Astrocyte (in vitro differentiated cells and primary cell): ENCODE measurements around the gene MYB. TPM values are rescaled to one million over a fixed set of nuclear protein-coding genes. Genes with fewer than 3 reads are reported as not detected.

Experiments
- DNase-seq: peaks from one replicate; pipeline ENCODE4 v3.0.0-alpha.2; 2010; ENCODE audit warnings: low read depth
- FAIRE-seq: peaks from 2 replicates; lab custom pipeline; 2011; peaks lifted over from hg19 to GRCh38; lab: Jason Lieb, UNC
- H2AFZ ChIP-seq: 2 replicates; pipeline ENCODE4 v1.6.0; 2012; ENCODE audit warnings: low read depth, low read length, inconsistent platforms
- H3K27ac ChIP-seq: 2 replicates; pipeline ENCODE4 v1.5.1; 2011; ENCODE audit warnings: low read depth, low read length, inconsistent platforms
- H3K27me3 ChIP-seq: 2 replicates; pipeline ENCODE4 v1.6.0; 2011; ENCODE audit warnings: low read length, inconsistent platforms; ENCODE audit not compliant: insufficient read depth
- H3K36me3 ChIP-seq: 2 replicates; pipeline ENCODE4 v1.5.1; 2011; ENCODE audit warnings: low read length, inconsistent platforms; ENCODE audit not compliant: insufficient read depth
- H3K4me1 ChIP-seq: 2 replicates; pipeline ENCODE4 v1.5.1; 2011; ENCODE audit warnings: low read length, inconsistent platforms; ENCODE audit not compliant: insufficient read depth
- H3K4me2 ChIP-seq: 2 replicates; pipeline ENCODE4 v1.6.0; 2012; ENCODE audit warnings: low read length, inconsistent platforms
- H3K4me3 ChIP-seq: 2 replicates; pipeline ENCODE4 v1.5.1; 2011; ENCODE audit warnings: low read depth, mild to moderate bottlenecking, low read length, inconsistent platforms; ENCODE audit not compliant: insufficient read depth
- H3K79me2 ChIP-seq: 2 replicates; pipeline ENCODE4 v1.6.0; 2012; ENCODE audit warnings: mild to moderate bottlenecking, low read length, inconsistent platforms; ENCODE audit not compliant: insufficient read depth
- H3K9ac ChIP-seq: 2 replicates; pipeline ENCODE4 v1.6.0; 2012; ENCODE audit warnings: mild to moderate bottlenecking, low read length, inconsistent platforms
- H3K9me3 ChIP-seq: 2 replicates; pipeline ENCODE4 v1.5.1; 2012; ENCODE audit warnings: low read depth, mild to moderate bottlenecking, low read length, inconsistent platforms; ENCODE audit not compliant: insufficient read depth
- H4K20me1 ChIP-seq: 2 replicates; pipeline ENCODE4 v1.6.0; 2012; ENCODE audit warnings: low read length, inconsistent platforms; ENCODE audit not compliant: insufficient read depth
- H3K27ac Mint-ChIP-seq: one replicate; pipeline ENCODE4 v1.8.0; 2021; ENCODE audit warnings: mild to moderate bottlenecking, mixed read lengths; ENCODE audit not compliant: unreplicated experiment
- H3K27me3 Mint-ChIP-seq: one replicate; pipeline ENCODE4 v1.8.0; 2021; ENCODE audit warnings: low read depth, mixed read lengths; ENCODE audit not compliant: unreplicated experiment
- H3K36me3 Mint-ChIP-seq: one replicate; pipeline ENCODE4 v1.8.0; 2021; ENCODE audit warnings: low read depth, mixed read lengths; ENCODE audit not compliant: unreplicated experiment
- H3K4me1 Mint-ChIP-seq: one replicate; pipeline ENCODE4 v1.8.0; 2021; ENCODE audit warnings: low read depth, mixed read lengths; ENCODE audit not compliant: unreplicated experiment
- H3K4me3 Mint-ChIP-seq: one replicate; pipeline ENCODE4 v1.8.0; 2021; ENCODE audit warnings: mild to moderate bottlenecking, moderate library complexity, mixed read lengths; ENCODE audit not compliant: unreplicated experiment
- H3K9me3 Mint-ChIP-seq: one replicate; pipeline ENCODE4 v1.8.0; 2021; ENCODE audit warnings: mild to moderate bottlenecking, mixed read lengths; ENCODE audit not compliant: unreplicated experiment
- CTCF ChIP-seq: IDR thresholded peaks from 2 replicates; pipeline ENCODE4 v1.5.1; 2011; ENCODE audit warnings: low read depth, mild to moderate bottlenecking, inconsistent platforms, low read length, moderate library complexity; ENCODE audit not compliant: insufficient read depth
- EZH2 ChIP-seq: IDR thresholded peaks from 2 replicates; pipeline ENCODE4 v1.6.1; 2012; ENCODE audit warnings: mild to moderate bottlenecking, low read length, inconsistent platforms; ENCODE audit not compliant: insufficient read depth
- total RNA-seq: library from RNA; stranded (reverse); gene quantifications from 2 replicates; pipeline ENCODE4 v1.2.1, GENCODE V29; 2021

MYB gene
- total RNA-seq, 1 donor from 2014 or later = not detected

GRCh38 chr6:135257631-135258405, 76.7 kb downstream of the MYB start:
- no peaks in the 10 kb centered on the region for H3K27me3 Mint-ChIP-seq
- no peak overlapping the region for H3K4me3 Mint-ChIP-seq
- H3K36me3 Mint-ChIP-seq = peaks cover 3% of the 10 kb centered on the region
- no peak overlapping the region for H3K27ac Mint-ChIP-seq
- H3K79me2 ChIP-seq = no peaks in the 10 kb centered on the region
- no peaks in the 10 kb centered on the region for H3K36me3 ChIP-seq
- H3K4me1 ChIP-seq = no peaks in the 10 kb centered on the region
- no peaks in the 10 kb centered on the region for H3K4me1 Mint-ChIP-seq
- no peak overlapping the region for H3K27ac ChIP-seq
- H3K9ac ChIP-seq = no peak overlapping the region
- no peak for TF ChIP-seq CTCF
- TF ChIP-seq EZH2 = no peak
- H3K9me3 Mint-ChIP-seq = peaks cover 5% of the 10 kb centered on the region
- no peaks in the 10 kb centered on the region for H4K20me1 ChIP-seq
- no peak for DNase-seq
- no peaks in the 10 kb centered on the region for H3K27me3 ChIP-seq
- no peak overlapping the region for H3K4me2 ChIP-seq
- H2AFZ ChIP-seq = no peak overlapping the region
- H3K9me3 ChIP-seq = no peaks in the 10 kb centered on the region
- H3K4me3 ChIP-seq = no peak overlapping the region
- no peak for FAIRE-seq

GRCh38 chr6:135258970-135259369, 77.9 kb downstream of the MYB start:
- Histone ChIP-seq H3K4me2 (no peak overlapping the region), H3K4me3 (no peak overlapping the region), H3K27ac (no peak overlapping the region), H4K20me1 (no peaks in the 10 kb centered on the region), H3K27me3 (no peaks in the 10 kb centered on the region), H3K4me1 (no peaks in the 10 kb centered on the region), H3K79me2 (no peaks in the 10 kb centered on the region), H3K36me3 (no peaks in the 10 kb centered on the region), H2AFZ (no peak overlapping the region), H3K9ac (no peak overlapping the region), H3K9me3 (no peaks in the 10 kb centered on the region)
- FAIRE-seq (no peak), DNase-seq (no peak)
- peaks cover 3% of the 10 kb centered on the region for H3K36me3 Mint-ChIP-seq
- TF ChIP-seq EZH2 (no peak), CTCF (no peak)
- peaks cover 9% of the 10 kb centered on the region for H3K9me3 Mint-ChIP-seq
- H3K4me3 Mint-ChIP-seq = no peak overlapping the region
- H3K27ac Mint-ChIP-seq = no peak overlapping the region
- H3K4me1 Mint-ChIP-seq = no peaks in the 10 kb centered on the region
- no peaks in the 10 kb centered on the region for H3K27me3 Mint-ChIP-seq

GRCh38 chr6:135260612-135261011, 79.5 kb downstream of the MYB start:
- no peaks in the 10 kb centered on the region for H3K36me3 Mint-ChIP-seq
- no peak overlapping the region for H3K4me3 ChIP-seq

More at GRCh38 chr6:135260612-135261011, 79.5 kb downstream of the MYB start:
- Histone ChIP-seq H3K36me3 (no peaks in the 10 kb centered on the region), H3K27ac (no peak overlapping the region), H4K20me1 (no peaks in the 10 kb centered on the region), H3K4me1 (no peaks in the 10 kb centered on the region), H2AFZ (no peak overlapping the region), H3K9me3 (no peaks in the 10 kb centered on the region), H3K79me2 (no peaks in the 10 kb centered on the region), H3K4me2 (no peak overlapping the region), H3K27me3 (no peaks in the 10 kb centered on the region), H3K9ac (no peak overlapping the region)
- Mint-ChIP-seq H3K9me3 (peaks cover 7% of the 10 kb centered on the region), H3K27me3 (no peaks in the 10 kb centered on the region), H3K27ac (no peak overlapping the region), H3K4me3 (no peak overlapping the region), H3K4me1 (no peaks in the 10 kb centered on the region)
- no peak for TF ChIP-seq EZH2
- no peak for TF ChIP-seq CTCF
- FAIRE-seq (no peak), DNase-seq (no peak)
